WERI-Rb-1 (cell line): ENCODE measurements around the gene RPL19.

ENCODE experiments used
- DNase-seq: peaks from one replicate; pipeline ENCODE4 v3.0.0-alpha.2; 2020
- H3K27ac ChIP-seq: fragments of 250-450 bp; sonication (Bioruptor Pico); 2 replicates; pipeline ENCODE4 v1.5.1; 2020; ENCODE audit warnings: mild to moderate bottlenecking, moderate library complexity
- H3K27me3 ChIP-seq: fragments of 250-450 bp; sonication (Bioruptor Pico); 2 replicates; pipeline ENCODE4 v1.5.1; 2021; ENCODE audit warnings: mild to moderate bottlenecking, low read depth, moderate library complexity; ENCODE audit not compliant: insufficient read depth, severe bottlenecking
- H3K36me3 ChIP-seq: fragments of 250-450 bp; sonication (Bioruptor Pico); 2 replicates; pipeline ENCODE4 v1.5.1; 2020; ENCODE audit warnings: mild to moderate bottlenecking, moderate library complexity
- H3K4me3 ChIP-seq: 2 replicates; pipeline ENCODE4 v1.5.1; 2011; ENCODE audit warnings: low read depth, mild to moderate bottlenecking, control low read depth, low read length
- H3K9me3 ChIP-seq: fragments of 250-450 bp; sonication (Bioruptor Pico); 2 replicates; pipeline ENCODE4 v1.5.1; 2021; ENCODE audit warnings: mild to moderate bottlenecking, moderate library complexity; ENCODE audit not compliant: severe bottlenecking
- CTCF ChIP-seq: IDR thresholded peaks from 2 replicates; pipeline ENCODE4 v1.5.1; 2011; ENCODE audit warnings: low read depth, mild to moderate bottlenecking, control low read depth, inconsistent platforms, low read length

RPL19 gene

GRCh38 chr17:39170109-39170508 is 30.0 kb upstream of the RPL19 start:
- Histone ChIP-seq H3K4me3 (no peak overlapping the region), H3K36me3 (peaks cover under 1% of the 10 kb centered on the region), H3K27ac (no peak overlapping the region), H3K27me3 (no peaks in the 10 kb centered on the region), H3K9me3 (peaks cover 4% of the 10 kb centered on the region)
- TF ChIP-seq CTCF = no peak
- DNase-seq = no peak

- H3K36me3 ChIP-seq = peaks cover 4% of the 10 kb centered on the region
- no peaks in the 10 kb centered on the region for H3K27me3 ChIP-seq
- H3K27ac ChIP-seq = no peak overlapping the region
- no peak overlapping the region for H3K4me3 ChIP-seq
- TF ChIP-seq CTCF = no peak
- H3K9me3 ChIP-seq = peaks cover 4% of the 10 kb centered on the region
- DNase-seq = no peak
These were observed 29.5 kb upstream of the RPL19 start for GRCh38 chr17:39170558-39170957.

GRCh38 chr17:39171933-39172332 is 28.1 kb upstream of the RPL19 start:
- Histone ChIP-seq H3K27me3 (no peaks in the 10 kb centered on the region), H3K4me3 (no peak overlapping the region), H3K36me3 (peaks cover 8% of the 10 kb centered on the region), H3K9me3 (peaks cover 4% of the 10 kb centered on the region), H3K27ac (no peak overlapping the region; the same call in 1 of the 2 replicates)
- DNase-seq = peak; percentile 43
- no peak for TF ChIP-seq CTCF

GRCh38 chr17:39173080-39173479 is 27.0 kb upstream of the RPL19 start:
- DNase-seq = no peak
- Histone ChIP-seq H3K27ac (no peak overlapping the region), H3K4me3 (no peak overlapping the region), H3K9me3 (peaks cover 4% of the 10 kb centered on the region), H3K27me3 (no peaks in the 10 kb centered on the region), H3K36me3 (peaks cover 14% of the 10 kb centered on the region)
- no peak for TF ChIP-seq CTCF

GRCh38 chr17:39173526-39174274 is 26.4 kb upstream of the RPL19 start:
- peaks cover under 1% of the 10 kb centered on the region for H3K9me3 ChIP-seq
- no peak for DNase-seq
- H3K27ac ChIP-seq = peak overlapping the region; percentile 42
- H3K4me3 ChIP-seq = no peak overlapping the region
- no peaks in the 10 kb centered on the region for H3K27me3 ChIP-seq
- no peak for TF ChIP-seq CTCF
- peaks cover 14% of the 10 kb centered on the region for H3K36me3 ChIP-seq
